Omental fat pad (tissue), 4 donors: ENCODE measurements around the gene HOXC6. TPM values are rescaled to one million over a fixed set of nuclear protein-coding genes. Genes with fewer than 3 reads are reported as not detected.
"Not testable (repeated sequence)": the region's sequence is repeated elsewhere in the genome, so short reads cannot be mapped to it uniquely, and the experiment has no call there.

Source experiments
- ATAC-seq: fragments of 150-250 bp; one replicate; pipeline ENCODE4 v1.9.1; 2016; ENCODE audit warnings: mild to moderate bottlenecking, moderate library complexity; ENCODE audit not compliant: low FRiP score
- DNase-seq: peaks from one replicate; pipeline ENCODE4 v3.0.0-alpha.2; 2019; ENCODE audit warnings: low spot score
- total RNA-seq, 4 donors: library from RNA; depleted of rRNA; stranded (reverse); fragments of >200 nt; gene quantifications; one replicate each; pipeline ENCODE4 v1.1.0, GENCODE V29; 2016
- TF ChIP-seq, protein P1 (sequence below), 3 donors: fragments of 450-650 bp; IDR thresholded peaks; one replicate each; pipeline ENCODE4 v1.5.1; 2016 to 2017; ENCODE audit warnings: antibody characterized with exemption in 3 of 3, mild to moderate bottlenecking in 3 of 3, moderate library complexity in 2 of 3

Gene HOXC6
- total RNA-seq, 4 donors from 2014 or later: 0.24 to 1.7 (median 1.2) TPM

DNA sequence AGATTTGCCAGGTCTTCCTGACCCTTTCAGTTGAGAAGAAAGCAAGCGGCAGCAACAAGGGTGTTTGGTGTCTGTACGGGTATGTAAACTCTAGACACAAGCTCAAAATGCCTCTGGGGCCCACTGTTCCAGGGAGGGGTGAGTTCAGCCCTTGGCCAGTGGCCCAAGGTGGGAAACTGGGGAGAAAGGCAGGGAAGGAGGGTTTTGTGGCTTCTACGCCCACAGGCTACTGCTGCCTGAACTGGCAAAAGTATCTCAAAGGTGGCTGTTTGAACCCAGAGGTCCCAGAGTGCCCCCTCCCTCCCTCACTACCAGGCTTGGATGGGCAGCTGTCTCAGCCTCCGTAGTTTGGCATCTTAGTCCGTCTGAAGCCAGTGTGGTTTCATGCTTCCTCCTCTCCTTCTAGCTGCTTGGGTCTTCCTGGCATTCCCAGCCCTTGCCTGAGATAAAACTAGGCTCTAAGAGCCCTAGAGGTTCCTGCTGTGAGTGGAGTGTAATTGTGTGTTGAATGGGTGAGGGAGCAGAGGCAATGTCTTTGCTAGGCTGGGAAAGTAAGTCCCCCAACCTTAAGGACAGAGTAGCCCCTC, 10.1 kb downstream of the HOXC6 start:
- no peak for ATAC-seq
- TF ChIP-seq, protein P1, sequence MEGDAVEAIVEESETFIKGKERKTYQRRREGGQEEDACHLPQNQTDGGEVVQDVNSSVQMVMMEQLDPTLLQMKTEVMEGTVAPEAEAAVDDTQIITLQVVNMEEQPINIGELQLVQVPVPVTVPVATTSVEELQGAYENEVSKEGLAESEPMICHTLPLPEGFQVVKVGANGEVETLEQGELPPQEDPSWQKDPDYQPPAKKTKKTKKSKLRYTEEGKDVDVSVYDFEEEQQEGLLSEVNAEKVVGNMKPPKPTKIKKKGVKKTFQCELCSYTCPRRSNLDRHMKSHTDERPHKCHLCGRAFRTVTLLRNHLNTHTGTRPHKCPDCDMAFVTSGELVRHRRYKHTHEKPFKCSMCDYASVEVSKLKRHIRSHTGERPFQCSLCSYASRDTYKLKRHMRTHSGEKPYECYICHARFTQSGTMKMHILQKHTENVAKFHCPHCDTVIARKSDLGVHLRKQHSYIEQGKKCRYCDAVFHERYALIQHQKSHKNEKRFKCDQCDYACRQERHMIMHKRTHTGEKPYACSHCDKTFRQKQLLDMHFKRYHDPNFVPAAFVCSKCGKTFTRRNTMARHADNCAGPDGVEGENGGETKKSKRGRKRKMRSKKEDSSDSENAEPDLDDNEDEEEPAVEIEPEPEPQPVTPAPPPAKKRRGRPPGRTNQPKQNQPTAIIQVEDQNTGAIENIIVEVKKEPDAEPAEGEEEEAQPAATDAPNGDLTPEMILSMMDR (IDR thresholded peaks at IDR 0.05): no peak
- no peak for DNase-seq

DNA sequence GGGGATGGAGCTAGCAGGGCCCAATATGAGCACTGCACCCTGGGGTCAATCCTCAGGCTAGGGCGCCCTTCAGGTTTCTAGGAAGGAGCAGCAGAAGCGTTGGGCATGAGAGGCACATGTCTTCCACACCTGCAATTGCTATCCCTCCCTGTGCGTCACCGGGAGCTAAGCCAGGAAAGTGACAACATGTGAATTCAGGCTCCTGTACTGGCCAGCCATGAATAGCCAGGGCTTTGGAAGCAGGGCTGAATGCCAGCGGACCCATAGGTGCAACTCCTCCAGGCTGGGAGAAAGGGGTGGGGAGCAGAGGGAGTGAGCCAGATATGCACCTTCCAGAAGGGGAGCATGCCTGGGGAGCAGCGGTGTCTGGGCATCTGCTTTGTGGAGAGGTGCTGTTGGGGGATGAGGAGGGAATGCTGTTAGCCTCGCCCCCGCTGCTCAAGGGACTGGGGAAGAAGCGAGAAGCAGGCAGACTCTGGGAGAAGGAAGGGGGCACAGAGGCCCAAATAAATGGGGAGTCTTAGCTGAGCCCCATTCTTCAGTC, 10.7 kb downstream of the HOXC6 start:
- ATAC-seq (peak; percentile 13), DNase-seq (no peak)
- TF ChIP-seq, protein P1 (IDR thresholded peaks at IDR 0.05): no peak

DNA sequence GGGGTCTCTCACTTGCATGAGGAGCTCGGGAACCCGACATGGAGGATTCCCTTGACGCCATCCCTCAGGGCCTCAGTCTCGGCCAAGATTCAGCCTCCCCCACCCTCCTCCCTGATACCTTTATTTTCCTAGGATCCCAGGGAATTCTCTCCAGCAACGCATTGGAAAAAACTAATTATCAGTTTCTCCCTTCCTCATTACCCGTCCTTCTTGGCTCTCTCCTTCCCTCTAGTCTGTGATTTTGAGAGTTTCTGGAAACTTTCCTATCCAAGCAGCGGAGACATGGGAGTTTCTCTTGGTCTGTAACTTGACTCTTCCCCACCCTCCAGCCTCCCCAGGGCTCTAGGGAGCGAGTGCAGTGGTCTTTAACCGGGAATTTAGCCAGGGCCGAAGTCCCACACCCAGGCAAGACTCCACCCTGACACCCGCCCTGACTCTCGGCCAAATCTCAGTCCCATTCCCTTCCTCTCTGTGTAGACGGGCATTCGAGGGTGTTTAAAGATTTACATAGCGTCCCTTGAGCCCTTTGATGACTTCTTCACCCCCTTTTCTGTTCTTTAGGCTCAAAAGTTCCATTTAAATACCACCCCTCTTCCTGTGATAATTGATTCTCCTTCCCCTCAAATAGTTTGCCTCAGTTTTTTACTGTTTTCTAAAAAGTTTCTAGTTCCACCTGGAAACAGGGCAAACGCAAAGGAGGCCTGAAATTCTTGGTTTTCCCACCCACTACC, 11.3 kb downstream of the HOXC6 start:
- TF ChIP-seq, protein P1 (IDR thresholded peaks at IDR 0.05): no peak
- DNase-seq (no peak), ATAC-seq (peak; percentile 42)

DNA sequence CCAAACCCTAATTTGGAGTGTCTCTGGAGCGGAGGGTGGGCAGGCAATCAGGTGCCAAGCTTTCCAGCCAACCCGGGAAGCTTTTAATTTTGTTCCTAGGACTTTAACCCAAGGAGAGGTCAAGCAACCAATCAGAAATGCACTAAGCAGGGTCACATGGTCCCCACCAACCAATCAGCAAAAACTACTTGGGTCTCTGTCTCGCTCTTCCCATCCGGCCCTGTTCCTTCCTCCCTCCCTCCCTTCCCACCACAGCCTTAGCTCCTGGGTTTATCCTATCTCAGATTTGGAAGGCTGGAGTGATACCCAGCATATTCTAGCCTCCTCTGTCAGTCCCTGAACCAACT, 11.9 kb downstream of the HOXC6 start:
- TF ChIP-seq, protein P1 (IDR thresholded peaks at IDR 0.05): no peak
- DNase-seq (no peak), ATAC-seq (no peak)

DNA sequence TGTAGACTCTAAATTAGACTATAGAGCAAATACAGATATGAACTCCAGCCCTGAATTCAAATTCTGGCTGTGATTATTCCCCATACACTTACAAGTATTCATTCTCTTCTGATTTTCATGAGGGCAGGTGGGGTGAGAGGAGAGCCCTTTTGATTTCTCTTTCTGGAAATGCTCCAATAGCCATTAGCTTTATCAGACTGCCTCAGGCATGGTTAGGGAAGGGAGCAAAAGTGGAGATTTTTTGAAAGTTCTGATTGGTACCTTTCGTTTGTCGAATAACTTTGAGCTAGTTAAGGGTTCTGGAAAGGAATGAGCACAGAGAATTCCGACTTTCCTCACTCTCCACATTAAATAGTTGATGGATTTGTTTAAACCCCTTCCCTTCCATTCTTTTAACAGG, 12.4 kb downstream of the HOXC6 start:
- ATAC-seq: no peak
- DNase-seq: no peak
- TF ChIP-seq, protein P1 (IDR thresholded peaks at IDR 0.05): no peak

DNA sequence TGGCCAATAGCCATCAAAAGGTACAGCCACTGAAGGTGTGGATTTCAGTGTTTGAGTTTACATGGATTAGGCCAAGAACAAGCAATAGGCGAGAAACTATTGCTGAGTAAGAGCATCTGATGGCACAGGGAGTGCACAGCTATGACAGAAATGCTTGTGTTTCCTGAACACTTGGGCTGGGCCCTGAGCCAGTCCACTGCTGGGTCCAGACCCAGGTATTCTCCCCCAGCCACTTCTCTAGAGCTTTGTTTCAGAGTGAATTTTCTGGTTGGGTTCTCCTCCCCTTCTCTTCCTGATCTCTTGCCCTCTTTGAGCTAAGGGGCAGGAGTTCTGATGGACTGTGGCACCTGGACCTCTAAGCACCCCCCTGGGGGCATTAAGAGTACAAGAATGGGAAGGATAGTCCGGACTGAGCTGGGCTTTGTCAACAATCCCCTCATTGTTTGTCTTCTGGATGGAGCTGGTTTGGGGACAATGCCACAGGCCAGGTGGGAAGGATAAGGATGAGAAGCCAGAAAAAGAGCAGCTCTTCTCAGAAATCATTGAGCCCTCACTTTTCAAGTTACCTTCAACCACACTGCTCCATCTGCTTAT, 13.0 kb downstream of the HOXC6 start:
- DNase-seq: no peak
- no peak for ATAC-seq
- TF ChIP-seq, protein P1 (IDR thresholded peaks at IDR 0.05): no peak

DNA sequence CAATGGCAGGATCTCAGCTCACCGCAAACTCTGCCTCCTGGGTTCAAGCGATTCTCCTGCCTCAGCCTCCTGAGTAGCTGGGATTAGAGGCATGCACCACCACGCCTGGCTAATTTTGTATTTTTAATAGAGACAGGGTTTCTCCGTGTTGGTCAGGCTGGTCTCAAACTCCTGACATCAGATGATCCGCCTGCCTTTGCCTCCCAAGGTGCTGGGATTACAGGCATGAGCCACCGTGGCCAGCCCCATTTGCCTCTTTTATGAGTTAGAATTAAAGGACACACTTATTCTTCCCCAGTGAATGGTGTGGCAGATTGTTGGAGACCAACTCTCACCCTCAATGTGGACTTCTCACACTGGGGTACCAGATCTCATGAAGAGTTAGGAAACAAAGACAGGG, 13.8 kb downstream of the HOXC6 start:
- not testable (repeated sequence) for ATAC-seq, DNase-seq
